ENCODE data around the gene CFAP52. TPM values are rescaled to one million over a fixed set of nuclear protein-coding genes. Genes with fewer than 3 reads are reported as not detected.

CFAP52 gene
- total RNA-seq, 1 donor from 2014 or later, result 11.0 TPM

GRCh38 chr17:9612006-9612405, 35.6 kb downstream of the CFAP52 start:
- Histone ChIP-seq H3K4me1 (no peaks in the 10 kb centered on the region), H3K27ac (no peak overlapping the region), H3K4me3 (no peak overlapping the region), H3K27me3 (ENCODE audit: low read depth) (no peaks in the 10 kb centered on the region), H3K36me3 (no peaks in the 10 kb centered on the region), H3K9me3 (no peaks in the 10 kb centered on the region)
- intact Hi-C loops (cut with DNase I), result no loop called here
- DNase-seq (no peak), ATAC-seq (no peak)
- TF ChIP-seq CTCF (IDR thresholded peaks at IDR 0.05), result no peak

- no peak for ATAC-seq
Observed at GRCh38 chr17:9615486-9615885, 39.0 kb downstream of the CFAP52 start.

GRCh38 chr17:9622961-9623360, 46.5 kb downstream of the CFAP52 start:
- TF ChIP-seq CTCF (IDR thresholded peaks at IDR 0.05), result no peak
- Histone ChIP-seq H3K4me1 (no peaks in the 10 kb centered on the region), H3K36me3 (no peaks in the 10 kb centered on the region), H3K27ac (no peak overlapping the region), H3K4me3 (no peak overlapping the region), H3K27me3 (ENCODE audit: low read depth) (no peaks in the 10 kb centered on the region), H3K9me3 (peaks cover 16% of the 10 kb centered on the region)
- intact Hi-C loops (cut with DNase I), result no loop called here
- no peak for DNase-seq
- ATAC-seq, result no peak

More at GRCh38 chr17:9615486-9615885, 39.0 kb downstream of the CFAP52 start:
- Histone ChIP-seq H3K4me3 (no peak overlapping the region), H3K27me3 (ENCODE audit: low read depth) (no peaks in the 10 kb centered on the region), H3K27ac (no peak overlapping the region), H3K36me3 (no peaks in the 10 kb centered on the region), H3K9me3 (no peaks in the 10 kb centered on the region), H3K4me1 (no peaks in the 10 kb centered on the region)
- intact Hi-C loops (cut with DNase I), result no loop called here
- no peak for TF ChIP-seq CTCF (IDR thresholded peaks at IDR 0.05)
- no peak for DNase-seq

DNA sequence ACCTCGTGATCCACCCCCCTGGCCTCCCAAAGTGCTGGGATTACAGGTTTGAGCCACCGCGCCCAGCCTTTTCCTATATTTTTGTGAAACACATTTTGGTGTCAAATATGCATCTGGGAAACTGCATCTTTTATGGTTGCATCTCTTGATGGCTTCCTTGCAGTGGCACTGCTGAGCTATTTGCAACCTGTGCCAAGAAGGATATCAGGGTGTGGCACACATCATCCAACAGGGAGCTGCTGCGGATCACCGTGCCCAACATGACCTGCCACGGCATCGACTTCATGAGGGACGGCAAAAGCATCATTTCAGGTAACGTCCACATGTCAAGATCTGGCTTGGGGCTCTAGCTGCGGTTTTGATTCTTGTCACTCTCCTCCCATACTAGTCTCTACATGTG, 52.1 kb downstream of the CFAP52 start:
- intact Hi-C loops (cut with DNase I), result no loop called here
- H3K9me3 ChIP-seq, result peaks cover 9% of the 10 kb centered on the region
- H3K27me3 ChIP-seq (ENCODE audit: low read depth), result no peaks in the 10 kb centered on the region
- no peak for ATAC-seq
- H3K4me1 ChIP-seq, result no peaks in the 10 kb centered on the region
- H3K4me3 ChIP-seq, result no peak overlapping the region
- TF ChIP-seq CTCF (IDR thresholded peaks at IDR 0.05), result no peak
- DNase-seq, result no peak
- no peaks in the 10 kb centered on the region for H3K36me3 ChIP-seq
- no peak overlapping the region for H3K27ac ChIP-seq

GRCh38 chr17:9632741-9633140, 56.3 kb downstream of the CFAP52 start:
- Histone ChIP-seq H3K9me3 (no peaks in the 10 kb centered on the region), H3K27ac (no peak overlapping the region), H3K36me3 (no peaks in the 10 kb centered on the region), H3K27me3 (ENCODE audit: low read depth) (no peaks in the 10 kb centered on the region), H3K4me1 (no peaks in the 10 kb centered on the region), H3K4me3 (no peak overlapping the region)
- DNase-seq, result no peak
- no peak for ATAC-seq
- intact Hi-C loops (cut with DNase I), result no loop called here
- TF ChIP-seq CTCF (IDR thresholded peaks at IDR 0.05), result no peak

DNA sequence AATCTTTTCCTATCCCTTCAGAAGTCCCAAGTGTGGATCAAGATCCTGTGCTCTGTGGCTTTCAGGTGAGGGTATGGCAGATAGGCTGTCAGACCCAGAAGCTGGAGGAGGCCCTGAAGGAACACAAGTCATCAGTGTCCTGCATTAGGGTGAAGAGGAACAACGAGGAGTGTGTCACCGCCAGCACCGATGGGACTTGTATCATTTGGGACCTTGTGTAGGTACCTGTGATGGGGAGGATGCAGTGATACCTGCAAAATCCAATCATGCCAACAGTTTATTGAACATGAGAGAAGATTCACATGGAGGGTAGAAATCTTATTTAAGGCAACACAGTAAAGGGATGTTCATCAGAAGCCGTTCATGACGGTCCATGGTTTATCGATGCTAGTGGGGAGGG, 58.9 kb downstream of the CFAP52 start:
- Histone ChIP-seq H3K36me3 (no peaks in the 10 kb centered on the region), H3K9me3 (no peaks in the 10 kb centered on the region), H3K27me3 (ENCODE audit: low read depth) (peaks cover 5% of the 10 kb centered on the region), H3K4me1 (no peaks in the 10 kb centered on the region), H3K4me3 (no peak overlapping the region), H3K27ac (no peak overlapping the region)
- no peak for DNase-seq
- TF ChIP-seq CTCF (IDR thresholded peaks at IDR 0.05), result no peak
- ATAC-seq, result no peak
- intact Hi-C loops (cut with DNase I), result no loop called here

Measured in lower lobe of right lung (tissue), 2 donors.